Neuronal stem cell (in vitro differentiated cells): ENCODE data around the gene SART3.
"Not testable (repeated sequence)": the region's sequence is repeated elsewhere in the genome, so short reads cannot be mapped to it uniquely, and the experiment has no call there.

Experiments
- DNase-seq: peaks from one replicate; pipeline ENCODE4 v3.0.0-alpha.2; 2013; ENCODE audit warnings: low spot score
- H2AFZ ChIP-seq: one replicate; pipeline ENCODE4 v1.6.1; 2013; ENCODE audit warnings: mild to moderate bottlenecking, low read length, inconsistent platforms
- H2AK5ac ChIP-seq: 2 replicates; pipeline ENCODE4 v1.6.1; 2013; ENCODE audit warnings: low read depth, mild to moderate bottlenecking, inconsistent platforms, low read length, moderate library complexity, mixed read lengths
- H2BK120ac ChIP-seq: 2 replicates; pipeline ENCODE4 v1.6.1; 2013; ENCODE audit warnings: low read depth, mild to moderate bottlenecking, inconsistent platforms, low read length, moderate library complexity, mixed read lengths
- H2BK12ac ChIP-seq: one replicate; pipeline ENCODE4 v1.6.1; 2013; ENCODE audit warnings: low read length, inconsistent platforms
- H2BK15ac ChIP-seq: 2 replicates; pipeline ENCODE4 v1.6.1; 2013; ENCODE audit warnings: mild to moderate bottlenecking, low read length, inconsistent platforms, mixed read lengths
- H2BK5ac ChIP-seq: one replicate; pipeline ENCODE4 v1.6.1; 2013; ENCODE audit warnings: inconsistent platforms, mild to moderate bottlenecking, low read length, moderate library complexity
- H3K14ac ChIP-seq: one replicate; pipeline ENCODE4 v1.6.1; 2013; ENCODE audit warnings: low read length, inconsistent platforms
- H3K18ac ChIP-seq: 2 replicates; pipeline ENCODE4 v1.6.1; 2013; ENCODE audit warnings: low read length, inconsistent platforms
- H3K23ac ChIP-seq: 2 replicates; pipeline ENCODE4 v1.6.1; 2013; ENCODE audit warnings: low read depth, mild to moderate bottlenecking, mixed read lengths, low read length, inconsistent platforms; ENCODE audit not compliant: poor library complexity
- H3K27ac ChIP-seq: replicated peaks from 3 replicates; pipeline ENCODE4 v1.5.1; 2013; ENCODE audit warnings: low read length, inconsistent platforms
- H3K27me3 ChIP-seq, 3 experiments: 2 replicates each; pipeline ENCODE4 v1.6.1; 2013; ENCODE audit warnings: low read length in 3 of 3, mild to moderate bottlenecking in 2 of 3, inconsistent platforms in 1 of 3, low read depth in 1 of 3, mixed read lengths in 1 of 3, moderate library complexity in 1 of 3; ENCODE audit not compliant: control insufficient read depth in 3 of 3, insufficient read depth in 3 of 3
- H3K36me3 ChIP-seq, 2 donors: replicated peaks in 1 of 2; 2 replicates each; pipeline ENCODE4 v1.6.1; 2013; ENCODE audit warnings: low read length in 2 of 2; ENCODE audit not compliant: control insufficient read depth in 2 of 2, insufficient read depth in 2 of 2
- H3K4ac ChIP-seq: 2 replicates; pipeline ENCODE4 v1.6.1; 2013; ENCODE audit warnings: inconsistent platforms, mild to moderate bottlenecking, low read length, moderate library complexity
- H3K4me1 ChIP-seq, 2 donors: 1 replicate in 1 of 2; 2 replicates in 1 of 2; pipeline ENCODE4 v1.6.1; 2013; ENCODE audit warnings: low read length in 2 of 2, low read depth in 1 of 2; ENCODE audit not compliant: control insufficient read depth in 2 of 2, insufficient read depth in 1 of 2
- H3K4me2 ChIP-seq: one replicate; pipeline ENCODE4 v1.6.1; 2013; ENCODE audit warnings: mild to moderate bottlenecking, low read length, inconsistent platforms; ENCODE audit not compliant: insufficient read depth, poor library complexity, severe bottlenecking
- H3K4me3 ChIP-seq, 2 donors: 2 replicates each; pipeline ENCODE4 v1.5.1; 2013; ENCODE audit warnings: low read length in 2 of 2, mild to moderate bottlenecking in 2 of 2, inconsistent platforms in 1 of 2, moderate library complexity in 1 of 2
- H3K79me1 ChIP-seq: one replicate; pipeline ENCODE4 v1.6.1; 2013; ENCODE audit warnings: low read depth, mild to moderate bottlenecking, inconsistent platforms, low read length, moderate library complexity
- H3K9ac ChIP-seq: one replicate; pipeline ENCODE4 v1.6.1; 2013; ENCODE audit warnings: mild to moderate bottlenecking, low read depth, low read length, inconsistent platforms; ENCODE audit not compliant: poor library complexity
- H3K9me3 ChIP-seq, 2 donors: replicated peaks in 1 of 2; 2 replicates each; pipeline versions ENCODE3 to v1.6.1; 2013; ENCODE audit warnings: low read length in 2 of 2, mild to moderate bottlenecking in 2 of 2, inconsistent platforms in 1 of 2, low read depth in 1 of 2, mixed read lengths in 1 of 2, moderate library complexity in 1 of 2; ENCODE audit not compliant: control insufficient read depth in 2 of 2, insufficient read depth in 1 of 2
- H4K8ac ChIP-seq: one replicate; pipeline ENCODE4 v1.6.1; 2013; ENCODE audit warnings: low read depth, mild to moderate bottlenecking, inconsistent platforms, low read length, moderate library complexity
- H4K91ac ChIP-seq: one replicate; pipeline ENCODE4 v1.6.1; 2013; ENCODE audit warnings: low read length, low read depth, mild to moderate bottlenecking, inconsistent platforms; ENCODE audit not compliant: poor library complexity
- WGBS, 2 donors: extraction: QIAGEN DNeasy Blood & Tissue Kit; methylation state at CpG; one replicate each; pipeline ENCODE4 v1.1.7; 2013; ENCODE audit warnings: missing lambda C conversion rate in 2 of 2, mixed read lengths in 1 of 2; ENCODE audit not compliant: insufficient read length in 2 of 2, insufficient replicate concordance in 1 of 2; ENCODE audit errors: extremely low coverage in 2 of 2; 5-methylcytosine and 5-hydroxymethylcytosine counted together

SART3 gene

DNA sequence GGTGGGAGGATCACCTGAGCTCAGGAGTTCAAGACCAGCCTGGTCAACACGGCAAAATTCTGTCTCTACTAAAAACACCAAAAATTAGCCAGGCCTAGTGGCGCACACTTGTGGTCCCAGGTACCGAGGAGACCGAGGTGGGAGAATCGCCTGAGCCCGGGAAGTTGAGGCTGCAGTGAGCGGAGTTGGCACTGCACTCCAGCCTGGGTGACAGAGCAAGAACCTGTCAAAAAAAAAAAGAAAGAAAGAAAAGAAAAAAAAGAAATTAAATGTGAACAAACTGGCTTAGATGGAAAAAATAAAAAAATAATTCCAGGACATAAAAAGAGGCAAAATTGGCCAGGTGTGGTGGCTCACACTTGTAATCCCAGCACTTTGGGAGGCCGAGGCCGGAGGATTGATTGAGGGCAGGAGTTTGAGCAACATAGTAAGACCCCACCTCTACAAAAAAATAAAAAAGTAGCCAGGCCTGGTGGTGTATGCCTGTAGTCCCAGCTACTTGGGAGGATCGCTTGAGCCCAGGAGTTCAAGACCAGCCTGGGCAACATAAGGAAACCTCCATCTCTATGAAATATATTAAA lies 33.4 kb upstream of the SART3 start:
- H3K4me3 ChIP-seq = no peak overlapping the region
- H3K36me3 ChIP-seq = no peaks in the 10 kb centered on the region
- DNase-seq = no peak
- H3K27ac ChIP-seq = no peak overlapping the region
- no peak overlapping the region for H3K14ac ChIP-seq
- no peak overlapping the region for H3K4ac ChIP-seq
- H2BK120ac ChIP-seq = no peak overlapping the region
- no peak overlapping the region for H4K91ac ChIP-seq
- H3K4me1 ChIP-seq = peaks cover 13 to 17% of the 10 kb centered on the region in 2 donors
- no peak overlapping the region for H3K9ac ChIP-seq
- no peak overlapping the region for H2BK5ac ChIP-seq
- WGBS, 2 donors = no CpG with 5 or more reads among the region's 10 CpGs
- H3K27me3 ChIP-seq = no peaks in the 10 kb centered on the region
- no peak overlapping the region for H2AFZ ChIP-seq
- no peak overlapping the region for H3K18ac ChIP-seq
- H3K23ac ChIP-seq = no peak overlapping the region
- no peak overlapping the region for H2BK15ac ChIP-seq
- no peak overlapping the region for H3K4me2 ChIP-seq
- no peaks in the 10 kb centered on the region for H3K9me3 ChIP-seq
- H2BK12ac ChIP-seq = no peak overlapping the region
- H3K79me1 ChIP-seq = no peaks in the 10 kb centered on the region
- H4K8ac ChIP-seq = no peak overlapping the region
- peak overlapping the region; percentile 36 for H2AK5ac ChIP-seq

DNA sequence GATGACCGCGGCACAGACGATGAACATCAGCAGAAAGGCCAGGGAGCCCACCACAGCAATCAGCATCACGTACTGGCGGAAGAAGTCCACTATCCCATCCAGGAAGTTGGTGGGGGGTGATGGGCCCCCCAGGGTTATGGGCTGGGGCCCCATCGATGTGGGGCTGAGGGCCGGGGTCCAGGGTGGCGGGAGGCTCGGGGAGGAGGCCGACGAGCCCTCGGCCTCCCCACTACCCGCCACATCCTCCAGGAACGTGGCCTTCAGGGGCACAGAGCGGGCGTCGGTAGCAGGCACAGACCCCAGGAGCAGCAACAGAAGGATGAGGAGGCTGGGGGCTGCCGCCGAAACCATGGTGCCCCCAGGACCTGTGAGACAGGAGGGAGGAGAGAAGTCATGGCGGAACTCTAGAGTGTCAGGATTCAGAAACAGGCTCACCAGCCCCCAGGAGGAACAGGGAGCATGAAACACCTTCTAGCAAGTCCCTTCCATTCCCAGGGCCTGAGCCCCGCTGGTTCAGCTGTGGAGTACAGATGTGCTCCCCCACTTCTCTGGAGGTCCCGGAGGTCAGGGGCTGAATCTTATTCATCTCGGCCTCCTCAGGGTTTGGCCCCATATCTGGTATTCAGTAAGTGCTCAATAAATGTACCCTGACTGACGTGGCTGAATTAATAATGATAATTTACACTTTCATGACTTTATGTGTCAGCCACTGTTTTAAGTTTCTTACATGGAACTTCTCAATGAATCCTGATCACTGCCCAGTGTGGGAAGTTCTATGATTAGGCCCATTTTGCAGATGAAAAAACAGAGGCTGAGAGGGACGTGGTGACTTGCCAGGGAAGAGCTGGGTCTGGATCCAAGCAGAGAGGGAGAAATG lies 31.3 kb upstream of the SART3 start:
- peaks cover 0 to 6% (median 0%) of the 10 kb centered on the region in 3 experiments for H3K27me3 ChIP-seq
- peak overlapping the region; percentile 44 for H2AK5ac ChIP-seq
- no peak overlapping the region for H3K27ac ChIP-seq
- no peak for DNase-seq
- no peak overlapping the region for H3K4ac ChIP-seq
- no peaks in the 10 kb centered on the region for H3K9me3 ChIP-seq
- no peak overlapping the region for H3K23ac ChIP-seq
- H2BK5ac ChIP-seq = peak overlapping the region; percentile 31
- H3K4me3 ChIP-seq = no peak overlapping the region
- no peak overlapping the region for H2BK12ac ChIP-seq
- H3K14ac ChIP-seq = peak overlapping the region; percentile 32
- H2BK120ac ChIP-seq = no peak overlapping the region
- no peak overlapping the region for H3K9ac ChIP-seq
- H4K91ac ChIP-seq = no peak overlapping the region
- H2BK15ac ChIP-seq = peak overlapping the region; percentile 13
- no CpG with 5 or more reads among the region's 25 CpGs for WGBS, 2 donors
- no peaks in the 10 kb centered on the region for H3K36me3 ChIP-seq
- H4K8ac ChIP-seq = no peak overlapping the region
- H3K4me1 ChIP-seq = peaks cover 16 to 18% of the 10 kb centered on the region in 2 donors
- H2AFZ ChIP-seq = no peak overlapping the region
- H3K79me1 ChIP-seq = no peaks in the 10 kb centered on the region
- no peak overlapping the region for H3K4me2 ChIP-seq
- no peak overlapping the region for H3K18ac ChIP-seq

- H4K91ac ChIP-seq = peak overlapping the region; percentile 64
- H3K4me1 ChIP-seq = peaks cover 12 to 17% of the 10 kb centered on the region in 2 donors
- peak overlapping the region; percentile 75 for H3K18ac ChIP-seq
- H3K27me3 ChIP-seq = peaks cover 0 to 6% (median 0%) of the 10 kb centered on the region in 3 experiments
- no peaks in the 10 kb centered on the region for H3K79me1 ChIP-seq
- no peak overlapping the region for H2AFZ ChIP-seq
- WGBS, 2 donors = no CpG with 5 or more reads among the region's 22 CpGs
- peak overlapping the region; percentile 26 for H2BK12ac ChIP-seq
- H3K23ac ChIP-seq = no peak overlapping the region
- H3K27ac ChIP-seq = no peak overlapping the region
- H4K8ac ChIP-seq = no peak overlapping the region
- no peak for DNase-seq
- H3K4me3 ChIP-seq = no peak overlapping the region
- no peaks in the 10 kb centered on the region for H3K9me3 ChIP-seq
- H3K4me2 ChIP-seq = no peak overlapping the region
- no peak overlapping the region for H3K14ac ChIP-seq
- no peak overlapping the region for H2BK5ac ChIP-seq
- peak overlapping the region; percentile 43 for H2BK15ac ChIP-seq
- no peaks in the 10 kb centered on the region for H3K36me3 ChIP-seq
- H2AK5ac ChIP-seq = peak overlapping the region; percentile 26
- H3K4ac ChIP-seq = no peak overlapping the region
- H2BK120ac ChIP-seq = peak overlapping the region; percentile 13
- H3K9ac ChIP-seq = no peak overlapping the region
Measured at GRCh38 chr12:108591267-108591980, 30.5 kb upstream of the SART3 start.

DNA sequence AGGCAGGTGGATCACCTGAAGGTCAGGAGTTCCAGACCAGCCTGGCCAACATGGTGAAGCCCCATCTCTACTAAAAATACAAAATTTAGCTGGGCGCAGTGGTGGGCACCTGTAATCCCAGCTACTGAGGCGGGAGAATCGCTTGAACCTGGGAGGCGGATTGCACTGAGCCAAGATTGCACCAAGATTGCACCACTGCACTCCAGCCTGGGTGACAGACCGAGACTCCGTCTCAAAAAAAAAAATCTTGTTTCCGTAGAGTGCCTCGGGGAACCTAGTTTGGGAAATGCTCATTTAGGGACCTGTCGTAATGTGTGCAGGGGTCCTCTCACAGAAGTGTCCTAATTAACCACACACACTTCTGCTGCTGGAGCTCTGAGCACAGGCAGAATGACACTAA lies 29.5 kb upstream of the SART3 start:
- not testable (repeated sequence) for H2BK12ac ChIP-seq, H3K9me3 ChIP-seq, H2BK5ac ChIP-seq, H3K27ac ChIP-seq, H4K8ac ChIP-seq, H2BK120ac ChIP-seq, H3K4me2 ChIP-seq, H2AFZ ChIP-seq, H2AK5ac ChIP-seq, DNase-seq, H3K36me3 ChIP-seq, H3K79me1 ChIP-seq, H3K4me3 ChIP-seq, H4K91ac ChIP-seq, H3K18ac ChIP-seq, H3K14ac ChIP-seq, H3K27me3 ChIP-seq, H3K4ac ChIP-seq, H3K9ac ChIP-seq, H3K23ac ChIP-seq, H2BK15ac ChIP-seq
- peaks cover 12 to 16% of the 10 kb centered on the region in 2 donors for H3K4me1 ChIP-seq
- no CpG with 5 or more reads among the region's 9 CpGs for WGBS, 2 donors
